ENCODE measurements around the gene WDR1. TPM values are rescaled to one million over a fixed set of nuclear protein-coding genes. Genes with fewer than 3 reads are reported as not detected.

Gene WDR1
- total RNA-seq, 5 donors from 2014 or later (not counting 1 experiment from before 2014, with no cell fraction given), result 268 to 308 (median 304) TPM

- WGBS (ENCODE audit: insufficient coverage), result 97% methylated on average over 6 of the region's 10 CpGs
- no peaks in the 10 kb centered on the region for H3K27me3 Mint-ChIP-seq
- peaks cover 8 to 14% (median 12%) of the 10 kb centered on the region in 3 donors for H3K9me3 Mint-ChIP-seq
- Histone ChIP-seq H3K27me3 (replicated peaks in 1 of 2; ENCODE audit: control insufficient read depth in 2 of 2, extremely low read depth in 1 of 2, insufficient read depth in 2 of 2, low read length in 1 of 2) (no peaks in the 10 kb centered on the region), H3K27ac (ENCODE audit: low read length) (no peak overlapping the region), H3K4me1 (ENCODE audit: control insufficient read depth in 1 of 2, extremely low read depth in 1 of 2, insufficient read depth in 2 of 2, low read length in 2 of 2) (no peaks in the 10 kb centered on the region), H3K36me3 (ENCODE audit: control insufficient read depth in 2 of 2, extremely low read depth in 1 of 2, insufficient read depth in 1 of 2, low read length in 1 of 2) (no peaks in the 10 kb centered on the region), H3K4me3 (ENCODE audit: control insufficient read depth in 1 of 2, extremely low read depth in 1 of 2, low read length in 1 of 2) (no peak overlapping the region), H3K9me3 (no peaks in the 10 kb centered on the region)
- DNase-seq (no peak), ATAC-seq (replicated peaks in 1 of 4) (no peak)
- no peaks in the 10 kb centered on the region for H3K4me1 Mint-ChIP-seq
- CTCF ChIA-PET, result no interaction called here
- H3K36me3 Mint-ChIP-seq, result peaks cover 56% of the 10 kb centered on the region
- H3K4me3 Mint-ChIP-seq, result no peak overlapping the region
- no peak overlapping the region for H3K27ac Mint-ChIP-seq
- POLR2A ChIA-PET, result no interaction called here
Observed at GRCh38 chr4:10040049-10040892, 76.3 kb downstream of the WDR1 start.

- H3K4me1 Mint-ChIP-seq, result peaks cover 2 to 11% (median 8%) of the 10 kb centered on the region in 3 donors
- H3K9me3 Mint-ChIP-seq, result no peaks in the 10 kb centered on the region
- no peak for DNase-seq
- ATAC-seq (replicated peaks in 1 of 4), result no peak
- H3K36me3 Mint-ChIP-seq, result peaks cover 33% of the 10 kb centered on the region
- Histone ChIP-seq H3K4me3 (ENCODE audit: control insufficient read depth in 1 of 2, extremely low read depth in 1 of 2, low read length in 1 of 2) (no peak overlapping the region), H3K36me3 (ENCODE audit: control insufficient read depth in 2 of 2, extremely low read depth in 1 of 2, insufficient read depth in 1 of 2, low read length in 1 of 2) (no peaks in the 10 kb centered on the region), H3K27me3 (replicated peaks in 1 of 2; ENCODE audit: control insufficient read depth in 2 of 2, extremely low read depth in 1 of 2, insufficient read depth in 2 of 2, low read length in 1 of 2) (peaks cover 0 to 12% of the 10 kb centered on the region in 2 experiments), H3K4me1 (ENCODE audit: control insufficient read depth in 1 of 2, extremely low read depth in 1 of 2, insufficient read depth in 2 of 2, low read length in 2 of 2) (no peaks in the 10 kb centered on the region), H3K27ac (ENCODE audit: low read length) (no peak overlapping the region), H3K9me3 (no peaks in the 10 kb centered on the region)
- H3K27me3 Mint-ChIP-seq, result peaks cover 0 to 9% of the 10 kb centered on the region in 2 donors
- no peak overlapping the region for H3K4me3 Mint-ChIP-seq
- 82% methylated on average over 10 of the region's 10 CpGs for WGBS (ENCODE audit: insufficient coverage)
- ChIA-PET CTCF (no interaction called here), POLR2A (no interaction called here)
- H3K27ac Mint-ChIP-seq, result no peak overlapping the region
Observed at GRCh38 chr4:10036807-10037342, 79.7 kb downstream of the WDR1 start.

- Mint-ChIP-seq H3K9me3 (no peaks in the 10 kb centered on the region), H3K4me1 (peaks cover 2 to 11% (median 8%) of the 10 kb centered on the region in 3 donors), H3K36me3 (peaks cover 22% of the 10 kb centered on the region), H3K27me3 (peaks cover 0 to 9% of the 10 kb centered on the region in 2 donors), H3K27ac (no peak overlapping the region), H3K4me3 (no peak overlapping the region)
- Histone ChIP-seq H3K27ac (ENCODE audit: low read length) (no peak overlapping the region), H3K4me1 (ENCODE audit: control insufficient read depth in 1 of 2, extremely low read depth in 1 of 2, insufficient read depth in 2 of 2, low read length in 2 of 2) (no peaks in the 10 kb centered on the region), H3K27me3 (replicated peaks in 1 of 2; ENCODE audit: control insufficient read depth in 2 of 2, extremely low read depth in 1 of 2, insufficient read depth in 2 of 2, low read length in 1 of 2) (peaks cover 0 to 12% of the 10 kb centered on the region in 2 experiments), H3K4me3 (ENCODE audit: control insufficient read depth in 1 of 2, extremely low read depth in 1 of 2, low read length in 1 of 2) (no peak overlapping the region), H3K9me3 (no peaks in the 10 kb centered on the region), H3K36me3 (ENCODE audit: control insufficient read depth in 2 of 2, extremely low read depth in 1 of 2, insufficient read depth in 1 of 2, low read length in 1 of 2) (no peaks in the 10 kb centered on the region)
- POLR2A ChIA-PET, result no interaction called here
- no peak for ATAC-seq (replicated peaks in 1 of 4)
- CTCF ChIA-PET, result no interaction called here
- WGBS (ENCODE audit: insufficient coverage), result 81% methylated on average over 6 of the region's 6 CpGs
- no peak for DNase-seq
Observed at GRCh38 chr4:10035130-10035529, 81.5 kb downstream of the WDR1 start.

- Histone ChIP-seq H3K4me1 (ENCODE audit: control insufficient read depth in 1 of 2, extremely low read depth in 1 of 2, insufficient read depth in 2 of 2, low read length in 2 of 2) (no peaks in the 10 kb centered on the region), H3K9me3 (no peaks in the 10 kb centered on the region), H3K4me3 (ENCODE audit: control insufficient read depth in 1 of 2, extremely low read depth in 1 of 2, low read length in 1 of 2) (no peak overlapping the region), H3K27ac (ENCODE audit: low read length) (no peak overlapping the region), H3K36me3 (ENCODE audit: control insufficient read depth in 2 of 2, extremely low read depth in 1 of 2, insufficient read depth in 1 of 2, low read length in 1 of 2) (no peaks in the 10 kb centered on the region), H3K27me3 (replicated peaks in 1 of 2; ENCODE audit: control insufficient read depth in 2 of 2, extremely low read depth in 1 of 2, insufficient read depth in 2 of 2, low read length in 1 of 2) (peaks cover 0 to 12% of the 10 kb centered on the region in 2 experiments)
- no peaks in the 10 kb centered on the region for H3K9me3 Mint-ChIP-seq
- no peak overlapping the region for H3K27ac Mint-ChIP-seq
- H3K36me3 Mint-ChIP-seq, result peaks cover 17% of the 10 kb centered on the region
- POLR2A ChIA-PET, result no interaction called here
- peaks cover 0 to 9% of the 10 kb centered on the region in 2 donors for H3K27me3 Mint-ChIP-seq
- no peak overlapping the region for H3K4me3 Mint-ChIP-seq
- CTCF ChIA-PET, result no interaction called here
- H3K4me1 Mint-ChIP-seq, result peaks cover 2 to 11% (median 8%) of the 10 kb centered on the region in 3 donors
- ATAC-seq (replicated peaks in 1 of 4) (no peak), DNase-seq (no peak)
- WGBS (ENCODE audit: insufficient coverage), result 70% methylated on average over 3 of the region's 5 CpGs
Observed at GRCh38 chr4:10034612-10035104, 81.9 kb downstream of the WDR1 start.

GRCh38 chr4:10034136-10034535, 82.5 kb downstream of the WDR1 start:
- CTCF ChIA-PET, result no interaction called here
- DNase-seq (no peak), ATAC-seq (replicated peaks in 1 of 4) (no peak)
- Histone ChIP-seq H3K27me3 (replicated peaks in 1 of 2; ENCODE audit: control insufficient read depth in 2 of 2, extremely low read depth in 1 of 2, insufficient read depth in 2 of 2, low read length in 1 of 2) (peaks cover 0 to 13% of the 10 kb centered on the region in 2 experiments), H3K27ac (ENCODE audit: low read length) (no peak overlapping the region), H3K4me3 (ENCODE audit: control insufficient read depth in 1 of 2, extremely low read depth in 1 of 2, low read length in 1 of 2) (no peak overlapping the region), H3K4me1 (ENCODE audit: control insufficient read depth in 1 of 2, extremely low read depth in 1 of 2, insufficient read depth in 2 of 2, low read length in 2 of 2) (no peaks in the 10 kb centered on the region), H3K9me3 (no peaks in the 10 kb centered on the region), H3K36me3 (ENCODE audit: control insufficient read depth in 2 of 2, extremely low read depth in 1 of 2, insufficient read depth in 1 of 2, low read length in 1 of 2) (no peaks in the 10 kb centered on the region)
- peaks cover 2 to 11% (median 8%) of the 10 kb centered on the region in 3 donors for H3K4me1 Mint-ChIP-seq
- peaks cover 12% of the 10 kb centered on the region for H3K36me3 Mint-ChIP-seq
- H3K27ac Mint-ChIP-seq, result no peak overlapping the region
- H3K4me3 Mint-ChIP-seq, result no peak overlapping the region
- POLR2A ChIA-PET, result no interaction called here
- no peaks in the 10 kb centered on the region for H3K9me3 Mint-ChIP-seq
- H3K27me3 Mint-ChIP-seq, result peaks cover 0 to 9% of the 10 kb centered on the region in 2 donors
- 92% methylated on average over 10 of the region's 10 CpGs for WGBS (ENCODE audit: insufficient coverage)

GRCh38 chr4:10033191-10033881, 83.3 kb downstream of the WDR1 start:
- 63% methylated on average over 16 of the region's 18 CpGs for WGBS (ENCODE audit: insufficient coverage)
- Mint-ChIP-seq H3K4me3 (no peak overlapping the region), H3K4me1 (peaks cover 2 to 11% (median 8%) of the 10 kb centered on the region in 3 donors), H3K27me3 (peaks cover 0 to 12% of the 10 kb centered on the region in 2 donors), H3K36me3 (peaks cover 9% of the 10 kb centered on the region), H3K9me3 (no peaks in the 10 kb centered on the region), H3K27ac (no peak overlapping the region)
- ChIA-PET CTCF (no interaction called here), POLR2A (no interaction called here)
- no peak overlapping the region for H3K4me3 ChIP-seq (ENCODE audit: control insufficient read depth in 1 of 2, extremely low read depth in 1 of 2, low read length in 1 of 2)
- H3K27ac ChIP-seq (ENCODE audit: low read length), result no peak overlapping the region
- ATAC-seq (replicated peaks in 1 of 4) (no peak), DNase-seq (no peak)
- H3K36me3 ChIP-seq (ENCODE audit: control insufficient read depth in 2 of 2, extremely low read depth in 1 of 2, insufficient read depth in 1 of 2, low read length in 1 of 2), result no peaks in the 10 kb centered on the region
- no peaks in the 10 kb centered on the region for H3K9me3 ChIP-seq
- no peaks in the 10 kb centered on the region for H3K4me1 ChIP-seq (ENCODE audit: control insufficient read depth in 1 of 2, extremely low read depth in 1 of 2, insufficient read depth in 2 of 2, low read length in 2 of 2)
- H3K27me3 ChIP-seq (replicated peaks in 1 of 2; ENCODE audit: control insufficient read depth in 2 of 2, extremely low read depth in 1 of 2, insufficient read depth in 2 of 2, low read length in 1 of 2), result peaks cover 0 to 20% of the 10 kb centered on the region in 2 experiments

All from T-cell (primary cell).